Gastroesophageal sphincter (tissue), 4 donors: ENCODE measurements around the gene NIP7. TPM values are rescaled to one million over a fixed set of nuclear protein-coding genes. Genes with fewer than 3 reads are reported as not detected.

Source experiments
- ATAC-seq: fragments of 150-250 bp; one replicate; pipeline ENCODE4 v1.9.1; 2016; ENCODE audit warnings: mild to moderate bottlenecking, moderate library complexity
- H3K27ac ChIP-seq, 4 donors: fragments of 200-600 bp; sonication (generic) in 3 of 4; 1 replicate in 3 of 4; 2 replicates in 1 of 4; pipeline ENCODE4 v1.5.1; 2016 to 2019
- H3K27me3 ChIP-seq: fragments of 200-600 bp; sonication (generic); one replicate; pipeline ENCODE4 v1.5.1; 2019
- H3K36me3 ChIP-seq, 2 donors: fragments of 200-600 bp; sonication (generic); one replicate each; pipeline ENCODE4 v1.5.1; 2019; ENCODE audit warnings: control low read depth in 1 of 2
- H3K4me1 ChIP-seq, 3 donors: fragments of 200-600 bp; sonication (generic); 1 replicate in 2 of 3; 2 replicates in 1 of 3; pipeline ENCODE4 v1.5.1; 2016 to 2019; ENCODE audit warnings: control low read depth in 2 of 3
- H3K4me3 ChIP-seq, 2 donors: fragments of 200-600 bp; sonication (generic); one replicate each; pipeline ENCODE4 v1.5.1; 2019; ENCODE audit warnings: mild to moderate bottlenecking in 1 of 2, moderate library complexity in 1 of 2
- H3K9me3 ChIP-seq, 3 donors: fragments of 200-600 bp; sonication (generic); one replicate each; pipeline ENCODE4 v1.5.1; 2017 to 2019; ENCODE audit warnings: control low read depth in 2 of 3
- EP300 ChIP-seq: sonication (generic); formaldehyde crosslinking; IDR thresholded peaks from one replicate; pipeline ENCODE4 v1.6.1; 2017; ENCODE audit warnings: antibody characterized with exemption, mild to moderate bottlenecking
- POLR2A ChIP-seq, 2 donors: fragments of 450-650 bp; IDR thresholded peaks; one replicate each; pipeline ENCODE4 v1.6.1; 2017; ENCODE audit warnings: antibody characterized with exemption in 2 of 2, mild to moderate bottlenecking in 2 of 2, moderate library complexity in 1 of 2
- POLR2AphosphoS5 ChIP-seq: sonication (generic); formaldehyde crosslinking; IDR thresholded peaks from one replicate; pipeline ENCODE4 v1.6.1; 2017; ENCODE audit warnings: antibody characterized with exemption
- WGBS, 2 donors: methylation state at CpG; one replicate each; pipeline ENCODE4 v1.1.5; 2018; ENCODE audit warnings: low coverage in 1 of 2; 5-methylcytosine and 5-hydroxymethylcytosine counted together
- total RNA-seq, 4 donors: library from RNA; depleted of rRNA; stranded (reverse); fragments of >200 nt; gene quantifications; one replicate each; pipeline ENCODE4 v1.1.0, GENCODE V29; 2016
- TF ChIP-seq, protein P1 (sequence below), 4 experiments: fragments of 200-600 bp in 2 of 4; fragments of 450-650 bp in 2 of 4; sonication (generic) in 1 of 4; IDR thresholded peaks; one replicate each; pipeline ENCODE4 v1.5.1; 2017 to 2019; ENCODE audit warnings: antibody characterized with exemption in 4 of 4, mild to moderate bottlenecking in 2 of 4, moderate library complexity in 2 of 4

Gene NIP7
- total RNA-seq, 4 donors from 2014 or later: 7.5 to 18.9 (median 15.0) TPM

GRCh38 chr16:69382421-69382820, 42.8 kb downstream of the NIP7 start:
- peaks cover 0 to 41% (median 0%) of the 10 kb centered on the region in 3 donors for H3K4me1 ChIP-seq
- no peaks in the 10 kb centered on the region for H3K9me3 ChIP-seq
- H3K4me3 ChIP-seq: no peak overlapping the region
- TF ChIP-seq POLR2AphosphoS5: no peak
- TF ChIP-seq, protein P1, sequence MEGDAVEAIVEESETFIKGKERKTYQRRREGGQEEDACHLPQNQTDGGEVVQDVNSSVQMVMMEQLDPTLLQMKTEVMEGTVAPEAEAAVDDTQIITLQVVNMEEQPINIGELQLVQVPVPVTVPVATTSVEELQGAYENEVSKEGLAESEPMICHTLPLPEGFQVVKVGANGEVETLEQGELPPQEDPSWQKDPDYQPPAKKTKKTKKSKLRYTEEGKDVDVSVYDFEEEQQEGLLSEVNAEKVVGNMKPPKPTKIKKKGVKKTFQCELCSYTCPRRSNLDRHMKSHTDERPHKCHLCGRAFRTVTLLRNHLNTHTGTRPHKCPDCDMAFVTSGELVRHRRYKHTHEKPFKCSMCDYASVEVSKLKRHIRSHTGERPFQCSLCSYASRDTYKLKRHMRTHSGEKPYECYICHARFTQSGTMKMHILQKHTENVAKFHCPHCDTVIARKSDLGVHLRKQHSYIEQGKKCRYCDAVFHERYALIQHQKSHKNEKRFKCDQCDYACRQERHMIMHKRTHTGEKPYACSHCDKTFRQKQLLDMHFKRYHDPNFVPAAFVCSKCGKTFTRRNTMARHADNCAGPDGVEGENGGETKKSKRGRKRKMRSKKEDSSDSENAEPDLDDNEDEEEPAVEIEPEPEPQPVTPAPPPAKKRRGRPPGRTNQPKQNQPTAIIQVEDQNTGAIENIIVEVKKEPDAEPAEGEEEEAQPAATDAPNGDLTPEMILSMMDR (IDR thresholded peaks at IDR 0.05): no peak
- no peak for TF ChIP-seq EP300
- no peak for TF ChIP-seq POLR2A (IDR thresholded peaks at IDR 0.05)
- no peak for ATAC-seq
- peaks cover 0 to 71% of the 10 kb centered on the region in 2 donors for H3K36me3 ChIP-seq
- no peak overlapping the region for H3K27ac ChIP-seq
- no peaks in the 10 kb centered on the region for H3K27me3 ChIP-seq
- 94% methylated on average over 2 of the region's 2 CpGs; no CpG with 5 or more reads in 1 of the 2 donors for WGBS, 2 donors

- H3K27ac ChIP-seq: peak overlapping the region; percentile 87 to 96 (median 96)
- no peak for ATAC-seq
- TF ChIP-seq EP300 (no peak), POLR2A (IDR thresholded peaks at IDR 0.05) (no peak), POLR2AphosphoS5 (no peak)
- TF ChIP-seq, protein P1 (IDR thresholded peaks at IDR 0.05): no peak
- H3K4me1 ChIP-seq: peaks cover 0 to 41% (median 0%) of the 10 kb centered on the region in 3 donors
- H3K4me3 ChIP-seq: peak overlapping the region; percentile 79 to 89
- 2% methylated on average over 6 of the region's 6 CpGs for WGBS, 2 donors
- no peaks in the 10 kb centered on the region for H3K27me3 ChIP-seq
- peaks cover 0 to 45% of the 10 kb centered on the region in 2 donors for H3K36me3 ChIP-seq
- H3K9me3 ChIP-seq: no peaks in the 10 kb centered on the region
Observed at GRCh38 chr16:69384974-69385373, 45.4 kb downstream of the NIP7 start.

DNA sequence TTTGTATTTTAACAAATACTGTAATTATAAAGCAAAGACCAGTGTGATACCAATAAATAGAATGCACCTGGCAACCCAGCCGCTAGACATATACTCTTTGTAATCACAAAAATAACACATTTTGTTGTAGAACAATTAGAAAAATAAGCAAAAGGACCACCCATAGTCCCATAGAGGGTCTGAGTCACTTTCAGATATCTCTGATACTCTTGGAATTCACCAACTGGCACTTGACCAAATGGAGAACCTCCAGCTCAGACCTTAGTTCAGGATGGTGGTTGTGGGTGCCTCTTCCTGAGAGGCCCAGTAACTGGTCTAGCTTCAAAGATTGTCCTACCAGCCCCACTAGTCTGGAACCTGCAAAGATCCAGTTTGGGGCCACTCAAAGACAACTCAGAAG, 47.0 kb downstream of the NIP7 start:
- peaks cover 0 to 39% (median 0%) of the 10 kb centered on the region in 3 donors for H3K4me1 ChIP-seq
- WGBS, 2 donors: 59 to 83% methylated on average over 1 of the region's 1 CpG
- H3K36me3 ChIP-seq: peaks cover 0 to 29% of the 10 kb centered on the region in 2 donors
- no peak for TF ChIP-seq EP300
- TF ChIP-seq, protein P1 (IDR thresholded peaks at IDR 0.05): no peak
- TF ChIP-seq POLR2AphosphoS5: no peak
- TF ChIP-seq POLR2A (IDR thresholded peaks at IDR 0.05): no peak
- H3K27ac ChIP-seq: peak overlapping the region in 2 of 4 donors; percentile 95 to 96
- H3K27me3 ChIP-seq: no peaks in the 10 kb centered on the region
- no peak for ATAC-seq
- no peaks in the 10 kb centered on the region for H3K9me3 ChIP-seq
- H3K4me3 ChIP-seq: peak overlapping the region in 1 of 2 donors; percentile 79

Other genes with a start within 250 kb of the NIP7 start
- gene HAS3, start 234.1 kb upstream of the NIP7 start, total RNA-seq: 1 to 10 TPM in 2 of 4 donors, under 1 TPM in 2; 0.78 to 3.3 (median 1.2) TPM
- 100 to 1,000 TPM in 1 of 4 donors, 10 to 100 TPM in 3; 44.0 to 102 (median 61.9) TPM for gene CHTF8, start 207.2 kb upstream of the NIP7 start, total RNA-seq
- 10 to 100 TPM; 16.4 to 36.2 (median 25.8) TPM for gene UTP4, start 207.1 kb upstream of the NIP7 start, total RNA-seq
- gene SNTB2, start 152.6 kb upstream of the NIP7 start, total RNA-seq: 100 to 1,000 TPM in 1 of 4 donors, 10 to 100 TPM in 3; 39.1 to 137 (median 43.0) TPM
- gene VPS4A, start 28.4 kb upstream of the NIP7 start, total RNA-seq: 10 to 100 TPM; 34.2 to 41.1 (median 36.6) TPM
- 10 to 100 TPM in 3 of 4 donors, under 1 TPM in 1; 0.49 to 16.0 (median 13.7) TPM for gene PDF, start 9.2 kb upstream of the NIP7 start, total RNA-seq
- 10 to 100 TPM; 33.3 to 48.6 (median 43.5) TPM for gene COG8, start 208 bp upstream of the NIP7 start, total RNA-seq
- gene TMED6, start 12.0 kb downstream of the NIP7 start, total RNA-seq: 1 to 10 TPM in 1 of 4 donors, not detected in 3; 2.2 TPM
- 10 to 100 TPM; 14.4 to 27.5 (median 14.7) TPM for gene TERF2, start 46.2 kb downstream of the NIP7 start, total RNA-seq
- gene CYB5B, start 84.8 kb downstream of the NIP7 start, total RNA-seq: 10 to 100 TPM; 33.4 to 63.8 (median 37.8) TPM
- gene NFAT5, start 226.2 kb downstream of the NIP7 start, total RNA-seq: 10 to 100 TPM; 43.8 to 79.1 (median 59.5) TPM